NCI-H1436 treated with DMSO at 0.1 percent for 48 hours (cell line): ENCODE results near the gene UNC45B.
"Not testable (repeated sequence)": the region's sequence is repeated elsewhere in the genome, so short reads cannot be mapped to it uniquely, and the experiment has no call there.

ENCODE experiments used
- DNase-seq: peaks from one replicate; lab custom pipeline; 2025; lab: John Stamatoyannopoulos, UW

The UNC45B gene, protein sequence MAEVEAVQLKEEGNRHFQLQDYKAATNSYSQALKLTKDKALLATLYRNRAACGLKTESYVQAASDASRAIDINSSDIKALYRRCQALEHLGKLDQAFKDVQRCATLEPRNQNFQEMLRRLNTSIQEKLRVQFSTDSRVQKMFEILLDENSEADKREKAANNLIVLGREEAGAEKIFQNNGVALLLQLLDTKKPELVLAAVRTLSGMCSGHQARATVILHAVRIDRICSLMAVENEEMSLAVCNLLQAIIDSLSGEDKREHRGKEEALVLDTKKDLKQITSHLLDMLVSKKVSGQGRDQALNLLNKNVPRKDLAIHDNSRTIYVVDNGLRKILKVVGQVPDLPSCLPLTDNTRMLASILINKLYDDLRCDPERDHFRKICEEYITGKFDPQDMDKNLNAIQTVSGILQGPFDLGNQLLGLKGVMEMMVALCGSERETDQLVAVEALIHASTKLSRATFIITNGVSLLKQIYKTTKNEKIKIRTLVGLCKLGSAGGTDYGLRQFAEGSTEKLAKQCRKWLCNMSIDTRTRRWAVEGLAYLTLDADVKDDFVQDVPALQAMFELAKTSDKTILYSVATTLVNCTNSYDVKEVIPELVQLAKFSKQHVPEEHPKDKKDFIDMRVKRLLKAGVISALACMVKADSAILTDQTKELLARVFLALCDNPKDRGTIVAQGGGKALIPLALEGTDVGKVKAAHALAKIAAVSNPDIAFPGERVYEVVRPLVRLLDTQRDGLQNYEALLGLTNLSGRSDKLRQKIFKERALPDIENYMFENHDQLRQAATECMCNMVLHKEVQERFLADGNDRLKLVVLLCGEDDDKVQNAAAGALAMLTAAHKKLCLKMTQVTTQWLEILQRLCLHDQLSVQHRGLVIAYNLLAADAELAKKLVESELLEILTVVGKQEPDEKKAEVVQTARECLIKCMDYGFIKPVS

GRCh38 chr17:35147375-35147905 lies at the start of gene UNC45B:
TSS of gene UNC45B (plus strand) at chr17:35147817. CDS start at chr17:35148264, 447 bp downstream.
- no peak for DNase-seq

DNA sequence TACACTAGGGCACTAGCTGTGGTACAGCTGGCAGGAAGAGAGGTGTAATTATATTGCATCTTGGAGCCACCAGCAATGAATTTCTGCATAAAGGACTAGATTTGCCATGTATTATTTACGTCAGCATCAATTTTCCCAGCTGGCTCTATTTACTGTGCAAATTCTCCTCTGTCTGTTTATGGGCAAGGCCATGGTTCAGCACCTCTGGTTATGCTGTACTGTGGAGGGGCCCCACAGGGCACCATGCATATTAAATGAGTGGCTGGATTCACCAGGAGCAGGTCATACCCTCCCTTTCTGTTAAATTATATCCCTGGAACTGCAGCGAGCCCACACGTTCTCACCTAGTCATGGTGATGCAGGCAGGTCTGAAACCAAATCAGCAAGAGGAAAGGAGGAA lies 47.7 kb upstream of the UNC45B start:
- no peak for DNase-seq

- DNase-seq, result no peak
Measured at GRCh38 chr17:35101036-35101435, 46.6 kb upstream of the UNC45B start.

DNA sequence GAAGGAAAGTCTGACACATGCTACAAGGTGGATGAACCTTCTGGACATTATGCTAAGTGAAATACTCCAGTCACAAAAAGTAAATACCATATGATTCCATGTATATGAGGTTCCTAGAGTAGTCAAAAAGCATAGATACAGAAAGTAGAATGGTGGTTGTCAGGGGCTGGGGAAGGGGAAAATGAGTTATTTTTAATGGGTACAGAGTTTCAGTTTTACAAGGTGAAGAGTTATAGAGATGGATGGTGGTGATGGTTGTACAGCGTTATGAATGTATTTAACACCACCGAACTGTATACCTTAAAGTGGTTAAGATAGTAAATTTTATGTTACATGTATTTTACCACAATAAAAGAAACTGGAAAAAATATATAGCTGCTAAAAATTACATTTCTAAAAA lies 45.9 kb upstream of the UNC45B start:
- no peak for DNase-seq

- no peak for DNase-seq
Measured at GRCh38 chr17:35103271-35103670, 44.3 kb upstream of the UNC45B start.

- DNase-seq, result no peak
Measured at GRCh38 chr17:35104844-35105450, 42.7 kb upstream of the UNC45B start.

DNA sequence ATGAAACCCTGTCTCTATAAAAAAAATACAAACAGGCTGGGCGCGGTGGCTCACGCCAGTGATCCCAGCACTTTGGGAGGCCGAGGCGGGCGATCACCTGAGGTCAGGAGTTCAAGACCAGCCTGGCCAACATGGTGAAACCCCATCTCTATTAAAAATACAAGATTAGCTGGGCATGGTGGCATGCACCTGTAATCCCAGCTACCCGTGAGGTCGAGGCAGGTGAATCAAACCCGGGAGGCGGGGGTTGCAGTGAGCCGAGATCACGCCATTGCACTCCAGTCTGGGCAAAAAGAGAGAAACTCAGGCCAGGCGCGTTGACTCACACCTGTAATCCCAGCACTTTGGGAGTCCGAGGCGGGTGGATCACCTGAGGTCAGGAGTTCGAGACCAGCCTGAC lies 36.8 kb upstream of the UNC45B start:
- not testable (repeated sequence) for DNase-seq

DNA sequence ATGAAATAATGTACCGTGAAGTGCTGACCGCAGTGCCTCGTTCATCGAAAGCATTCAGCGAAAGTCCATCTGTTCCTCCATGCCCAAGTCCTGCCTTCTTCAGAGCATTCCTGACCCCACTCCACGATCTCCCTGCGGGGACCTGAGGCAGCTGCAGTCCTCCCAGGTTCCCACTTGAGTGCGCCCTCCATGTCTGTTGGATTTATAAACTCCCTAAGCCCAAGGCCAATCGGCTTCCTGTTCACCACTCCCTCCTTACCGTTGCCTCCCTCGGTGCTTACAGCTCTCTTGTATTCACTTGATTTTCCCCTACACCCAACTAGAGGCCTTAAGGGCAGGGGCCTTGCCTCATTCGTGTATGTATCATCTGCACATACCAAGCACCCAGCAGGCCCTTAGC lies 30.8 kb upstream of the UNC45B start:
- DNase-seq, result no peak

- no peak for DNase-seq
Measured at GRCh38 chr17:35117984-35118383, 29.6 kb upstream of the UNC45B start.

DNA sequence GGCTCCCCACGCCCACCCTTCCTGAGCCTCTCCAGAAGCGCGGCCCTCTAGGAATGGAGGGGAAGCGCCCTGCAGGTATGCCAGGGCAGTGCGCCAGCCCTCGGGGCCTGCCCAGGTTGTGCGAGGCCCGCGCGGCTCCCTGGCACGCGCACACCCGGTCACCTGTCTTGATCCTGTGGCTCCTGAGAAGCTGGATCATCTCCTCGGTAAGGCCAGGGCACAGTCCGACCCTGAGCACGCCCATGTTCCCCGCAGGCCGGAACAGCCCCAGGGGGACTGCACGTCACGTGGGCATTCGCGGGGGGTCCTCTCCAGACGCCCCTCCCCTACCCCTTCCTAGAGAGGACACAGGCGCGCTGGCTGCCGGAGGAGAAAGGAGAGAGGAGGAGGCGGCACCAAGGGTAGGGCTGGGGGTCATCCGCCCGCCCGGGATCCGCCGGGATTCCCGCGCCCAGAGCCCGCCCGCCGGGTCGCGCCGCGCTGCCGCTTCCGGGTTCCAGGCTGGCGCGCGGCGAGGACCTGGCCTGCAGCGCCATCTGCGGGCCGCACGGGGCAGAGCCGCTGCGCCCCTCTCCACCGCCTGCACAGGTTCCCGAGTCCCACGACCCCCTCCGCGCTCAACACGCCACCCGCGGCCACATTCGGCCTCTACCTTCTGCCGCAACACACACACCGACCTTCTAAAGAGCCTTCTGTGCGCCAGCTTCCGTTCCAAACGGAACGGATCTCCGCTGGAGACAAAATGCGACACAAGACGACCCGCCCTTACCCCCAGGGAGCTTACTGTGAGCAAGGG lies 28.0 kb upstream of the UNC45B start, which contains the start of gene RAD51D:
Gene RAD51D, minus strand, starts transcription at position 491 of the 796 bp plus-strand sequence. Its CDS starts 247 bp downstream, at position 244.
- DNase-seq, result peak; percentile 49

DNA sequence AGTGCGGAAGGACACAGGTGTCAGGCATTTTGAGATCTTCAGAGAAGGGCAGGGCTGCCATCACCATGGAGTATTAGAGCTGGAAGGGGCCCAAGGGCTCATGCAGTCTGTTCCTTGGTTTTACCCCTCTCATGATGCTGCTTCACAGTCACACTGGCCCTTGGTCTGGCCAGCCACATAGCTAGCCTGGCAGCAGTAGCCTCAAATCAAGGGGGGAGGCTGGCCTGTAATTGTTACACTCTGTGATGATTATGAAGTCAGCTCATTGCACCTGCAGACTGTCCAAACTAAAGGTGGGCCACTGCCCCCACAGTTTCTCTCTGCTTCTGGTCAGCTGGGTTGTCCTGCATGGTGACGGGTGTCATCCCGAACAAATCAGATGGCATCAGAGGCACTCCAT lies 26.3 kb upstream of the UNC45B start, which contains the start of gene FNDC8:
Gene FNDC8, plus strand, starts transcription at position 301 of the 400 bp plus-strand sequence. Its CDS starts 79 bp downstream, at position 380.
- DNase-seq, result no peak

DNA sequence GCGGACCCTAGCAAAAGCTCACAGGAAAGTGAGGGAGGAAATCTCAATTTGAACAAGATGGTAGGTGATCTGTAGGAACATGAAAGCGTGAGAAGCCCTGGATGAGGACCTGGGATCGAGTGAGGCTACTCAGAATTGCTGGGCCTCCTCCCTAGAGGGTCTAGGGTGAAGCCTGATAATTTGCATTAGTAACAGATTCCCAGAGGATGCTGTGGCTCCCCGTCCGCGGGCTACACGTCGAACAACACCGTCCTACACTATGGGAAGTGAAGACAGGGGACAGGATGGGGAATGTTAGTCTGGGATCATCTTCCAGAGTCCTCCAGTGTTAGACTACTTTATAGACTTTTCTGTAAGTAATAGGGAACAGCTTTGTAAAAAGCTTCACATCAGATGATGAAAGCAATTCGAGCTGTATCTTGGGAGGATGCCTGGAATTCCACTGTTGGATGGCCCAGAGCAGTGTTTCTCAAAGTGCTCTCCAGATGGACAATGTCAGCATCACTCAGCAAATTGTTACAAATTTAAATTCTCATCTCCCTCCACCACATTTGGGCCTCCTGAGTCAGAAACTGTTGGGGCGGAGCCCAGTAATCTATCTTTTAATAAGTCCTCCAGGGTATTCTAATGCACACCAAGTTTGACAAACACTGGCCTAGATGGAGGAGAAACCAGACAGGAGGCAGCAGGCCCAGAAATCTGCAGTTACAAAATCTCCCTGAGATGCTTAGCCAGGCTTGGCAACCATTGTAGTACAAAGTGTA lies 19.7 kb upstream of the UNC45B start:
- DNase-seq, result no peak

- no peak for DNase-seq
Measured at GRCh38 chr17:35129154-35129972, 18.3 kb upstream of the UNC45B start.

- DNase-seq, result no peak
Measured at GRCh38 chr17:35129973-35130351, 17.7 kb upstream of the UNC45B start.

GRCh38 chr17:35130392-35130791 lies 17.2 kb upstream of the UNC45B start:
- DNase-seq, result no peak

DNA sequence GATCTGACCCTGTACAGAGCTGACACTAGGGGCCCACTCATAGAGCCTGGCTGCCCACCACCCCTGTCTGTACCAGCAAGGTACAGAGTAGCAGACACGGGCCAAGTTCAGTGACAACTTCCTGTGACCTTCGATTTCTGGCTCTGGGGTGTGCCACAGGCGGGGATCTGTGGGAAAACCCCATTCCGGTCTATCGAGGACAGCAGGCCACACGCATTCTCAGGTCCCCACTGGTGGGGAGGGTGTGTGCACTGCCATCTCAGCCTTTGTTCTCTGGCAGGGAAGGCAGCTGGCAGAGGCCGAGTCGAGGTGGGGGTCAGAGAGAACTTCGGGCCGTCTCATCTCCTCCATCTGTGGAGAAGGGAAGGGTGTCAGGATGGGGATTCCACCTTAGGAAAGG lies 15.5 kb upstream of the UNC45B start:
- no peak for DNase-seq

GRCh38 chr17:35132816-35133550 lies 14.6 kb upstream of the UNC45B start:
- DNase-seq, result no peak

- DNase-seq, result no peak
Measured at GRCh38 chr17:35135322-35135721, 12.3 kb upstream of the UNC45B start.

DNA sequence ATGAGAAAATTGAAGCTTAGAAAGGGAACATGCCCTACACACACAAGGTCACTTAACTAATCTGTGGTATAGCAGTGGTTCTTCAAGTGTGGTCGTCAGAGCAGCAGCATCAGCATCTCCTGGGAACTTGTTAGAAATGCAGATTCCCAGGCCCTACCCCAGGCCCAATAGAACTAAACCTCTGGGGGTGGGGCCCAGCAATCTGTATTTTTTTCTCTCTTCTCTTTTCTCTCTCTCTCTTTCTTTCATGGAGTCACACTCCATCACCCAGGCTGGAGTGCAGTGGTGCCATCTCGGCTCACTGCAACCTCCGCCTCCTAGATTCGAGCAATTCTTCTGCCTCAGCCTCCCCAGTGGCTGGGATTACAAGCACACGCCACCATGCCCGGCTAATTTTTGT lies 9.4 kb upstream of the UNC45B start:
- no peak for DNase-seq
